Testis (tissue), 3 donors: ENCODE data around the gene IL3. TPM values are rescaled to one million over a fixed set of nuclear protein-coding genes. Genes with fewer than 3 reads are reported as not detected.

ENCODE experiments used
- DNase-seq: peaks from one replicate; pipeline ENCODE4 v3.0.0-alpha.2; 2019
- H3K27ac ChIP-seq, 2 donors: fragments of 200-600 bp; sonication (generic); one replicate each; pipeline ENCODE4 v1.5.1; 2019
- H3K27me3 ChIP-seq: fragments of 200-600 bp; sonication (generic); one replicate; pipeline ENCODE4 v1.5.1; 2019
- H3K36me3 ChIP-seq: fragments of 200-600 bp; sonication (generic); one replicate; pipeline ENCODE4 v1.5.1; 2017; ENCODE audit warnings: low read depth; ENCODE audit errors: missing control alignments
- H3K4me1 ChIP-seq: fragments of 200-600 bp; sonication (generic); one replicate; pipeline ENCODE4 v1.5.1; 2019
- H3K4me3 ChIP-seq, 2 donors: fragments of 200-600 bp; sonication (generic); one replicate each; pipeline ENCODE4 v1.5.1; 2017 to 2019
- H3K9me3 ChIP-seq: fragments of 200-600 bp; sonication (generic); one replicate; pipeline ENCODE4 v1.5.1; 2017
- CTCF ChIP-seq, 3 experiments: fragments of 450-650 bp in 2 of 3; fragments of 200-600 bp in 1 of 3; sonication (generic) in 1 of 3; IDR thresholded peaks; one replicate each; pipeline ENCODE4 v1.5.1; 2016 to 2019; ENCODE audit warnings: antibody characterized with exemption in 3 of 3, mild to moderate bottlenecking in 2 of 3, moderate library complexity in 1 of 3
- POLR2A ChIP-seq: fragments of 450-650 bp; IDR thresholded peaks from one replicate; pipeline ENCODE4 v1.6.1; 2017; ENCODE audit warnings: antibody characterized with exemption, mild to moderate bottlenecking, moderate library complexity
- WGBS, 2 donors: methylation state at CpG; one replicate each; pipeline ENCODE4 v1.1.5; 2018; 5-methylcytosine and 5-hydroxymethylcytosine counted together
- intact Hi-C: fragments of 100-400 bp; cut with DNase I; formaldehyde crosslinking; loops from one replicate; pipeline ENCODE4 v1.15.1; 2023; ENCODE audit warnings: low total_unique reads
- polyA plus RNA-seq: library from polyadenylated mRNA; stranded (reverse); fragments of 350-450 nt; fragmentation: Illumina TruSeq; extraction: RNeasy Lipid Tissue Mini Kit (QIAGEN cat#74804); gene quantifications from one replicate; pipeline ENCODE4 v1.2.3, GENCODE V29; 2014; ENCODE audit warnings: low read depth, low replicate concordance; ENCODE audit not compliant: insufficient read depth
- total RNA-seq, 2 donors: library from RNA; depleted of rRNA; stranded (reverse); fragments of >200 nt; gene quantifications; one replicate each; pipeline ENCODE4 v1.2.3, GENCODE V29; 2016

The IL3 gene
- total and polyA plus RNA-seq, 3 donors from 2014 or later = 0.39 TPM; not detected in 2

GRCh38 chr5:132029609-132030330 lies 30.7 kb upstream of the IL3 start:
- no peaks in the 10 kb centered on the region for H3K36me3 ChIP-seq
- TF ChIP-seq POLR2A = no peak
- TF ChIP-seq CTCF (IDR thresholded peaks at IDR 0.05) = no peak
- no peak overlapping the region for H3K27ac ChIP-seq
- WGBS, 2 donors = 52 to 57% methylated on average over 4 of the region's 4 CpGs
- DNase-seq = no peak
- no peak overlapping the region for H3K4me3 ChIP-seq
- H3K9me3 ChIP-seq = no peaks in the 10 kb centered on the region
- intact Hi-C loops = no loop called here
- no peaks in the 10 kb centered on the region for H3K27me3 ChIP-seq
- H3K4me1 ChIP-seq = no peaks in the 10 kb centered on the region

- Histone ChIP-seq H3K36me3 (no peaks in the 10 kb centered on the region), H3K4me1 (no peaks in the 10 kb centered on the region), H3K27ac (no peak overlapping the region), H3K4me3 (no peak overlapping the region), H3K27me3 (no peaks in the 10 kb centered on the region), H3K9me3 (no peaks in the 10 kb centered on the region)
- intact Hi-C loops = no loop called here
- TF ChIP-seq POLR2A = no peak
- no peak for TF ChIP-seq CTCF (IDR thresholded peaks at IDR 0.05)
- no peak for DNase-seq
- WGBS, 2 donors = 94 to 95% methylated on average over 2 of the region's 2 CpGs
Observed at GRCh38 chr5:132030610-132031009, 29.8 kb upstream of the IL3 start.

GRCh38 chr5:132032196-132032595 lies 28.3 kb upstream of the IL3 start:
- no peaks in the 10 kb centered on the region for H3K9me3 ChIP-seq
- H3K27ac ChIP-seq = no peak overlapping the region
- no peak for DNase-seq
- H3K36me3 ChIP-seq = no peaks in the 10 kb centered on the region
- no peaks in the 10 kb centered on the region for H3K27me3 ChIP-seq
- TF ChIP-seq CTCF (IDR thresholded peaks at IDR 0.05) (no peak), POLR2A (no peak)
- no peak overlapping the region for H3K4me3 ChIP-seq
- intact Hi-C loops = no loop called here
- no peaks in the 10 kb centered on the region for H3K4me1 ChIP-seq

GRCh38 chr5:132033122-132033521 lies 27.3 kb upstream of the IL3 start:
- WGBS, 2 donors = 67 to 88% methylated on average over 4 of the region's 4 CpGs
- no peak overlapping the region for H3K27ac ChIP-seq
- intact Hi-C loops = no loop called here

More at GRCh38 chr5:132033122-132033521, 27.3 kb upstream of the IL3 start:
- DNase-seq = no peak
- H3K9me3 ChIP-seq = no peaks in the 10 kb centered on the region
- H3K27me3 ChIP-seq = no peaks in the 10 kb centered on the region
- no peaks in the 10 kb centered on the region for H3K36me3 ChIP-seq
- no peaks in the 10 kb centered on the region for H3K4me1 ChIP-seq
- TF ChIP-seq CTCF (IDR thresholded peaks at IDR 0.05) (no peak), POLR2A (no peak)
- no peak overlapping the region for H3K4me3 ChIP-seq
